Measurements from ENCODE around the gene KRTAP10-2.

The KRTAP10-2 gene

DNA sequence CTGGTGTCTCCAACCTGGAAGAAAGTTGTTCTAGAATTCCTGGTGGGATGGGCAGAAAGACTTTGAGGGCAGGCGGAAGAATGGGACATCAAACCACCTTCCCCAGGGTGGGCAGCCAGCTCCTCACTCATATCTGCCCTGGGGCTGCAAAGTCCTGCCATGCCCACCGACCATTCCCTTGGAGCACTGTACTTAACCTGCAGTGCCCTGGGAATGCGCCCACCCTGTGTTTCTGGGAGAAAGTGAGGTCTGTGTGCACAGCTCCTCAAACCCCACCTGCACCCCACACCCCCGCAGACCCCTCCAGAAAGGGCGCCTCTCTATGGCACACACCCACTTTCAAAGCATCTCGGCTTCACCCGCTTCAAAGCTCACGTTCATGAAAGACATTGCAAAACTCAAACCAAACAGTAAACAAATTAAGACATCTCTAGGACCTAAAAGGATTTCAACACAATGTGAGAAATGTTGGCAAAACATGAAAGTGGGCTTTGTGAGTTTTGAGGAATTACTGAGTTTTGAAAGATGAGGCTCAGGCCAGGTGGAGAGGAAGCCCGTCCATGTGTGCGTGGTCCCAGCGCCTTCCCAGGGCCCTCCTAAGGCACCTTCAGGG is 36.5 kb downstream of the KRTAP10-2 start:
- Histone ChIP-seq H3K36me3 (ENCODE audit: control insufficient read depth, insufficient read depth, low read length) (no peaks in the 10 kb centered on the region), H3K4me1 (ENCODE audit: control insufficient read depth, insufficient read depth, low read length, poor library complexity, severe bottlenecking) (peaks cover 2% of the 10 kb centered on the region), H3K9me3 (ENCODE audit: control insufficient read depth, low read length) (no peaks in the 10 kb centered on the region), H3K4me3 (ENCODE audit: extremely low read depth, insufficient read depth, low read length, poor library complexity, severe bottlenecking) (no peak overlapping the region), H3K27ac (ENCODE audit: low read depth, low read length, severe bottlenecking) (no peak overlapping the region)
- 92 to 100% methylated on average over 3 to 7 of the region's 11 CpGs for WGBS, 2 experiments (ENCODE audit: insufficient coverage in 2 of 2)

DNA sequence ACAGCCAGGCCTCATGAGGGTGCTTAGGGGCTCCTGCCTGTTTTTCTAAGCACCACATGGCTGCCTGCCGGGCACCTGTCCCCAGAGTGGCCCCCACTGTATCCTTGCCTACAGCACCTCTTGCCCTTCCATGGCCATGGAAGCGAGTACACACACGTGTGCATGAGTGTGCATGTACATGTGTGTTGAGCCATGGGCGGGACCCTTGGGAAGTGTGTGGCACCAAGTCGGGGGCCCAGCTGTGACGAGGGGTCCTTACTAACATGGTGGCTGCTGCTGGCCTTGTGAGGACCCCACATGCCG is 37.1 kb downstream of the KRTAP10-2 start:
- Histone ChIP-seq H3K36me3 (ENCODE audit: control insufficient read depth, insufficient read depth, low read length) (no peaks in the 10 kb centered on the region), H3K4me1 (ENCODE audit: control insufficient read depth, insufficient read depth, low read length, poor library complexity, severe bottlenecking) (peaks cover 2% of the 10 kb centered on the region), H3K4me3 (ENCODE audit: extremely low read depth, insufficient read depth, low read length, poor library complexity, severe bottlenecking) (no peak overlapping the region), H3K27ac (ENCODE audit: low read depth, low read length, severe bottlenecking) (no peak overlapping the region), H3K9me3 (ENCODE audit: control insufficient read depth, low read length) (no peaks in the 10 kb centered on the region)
- 95 to 96% methylated on average over 5 to 7 of the region's 7 CpGs for WGBS, 2 experiments (ENCODE audit: insufficient coverage in 2 of 2)

DNA sequence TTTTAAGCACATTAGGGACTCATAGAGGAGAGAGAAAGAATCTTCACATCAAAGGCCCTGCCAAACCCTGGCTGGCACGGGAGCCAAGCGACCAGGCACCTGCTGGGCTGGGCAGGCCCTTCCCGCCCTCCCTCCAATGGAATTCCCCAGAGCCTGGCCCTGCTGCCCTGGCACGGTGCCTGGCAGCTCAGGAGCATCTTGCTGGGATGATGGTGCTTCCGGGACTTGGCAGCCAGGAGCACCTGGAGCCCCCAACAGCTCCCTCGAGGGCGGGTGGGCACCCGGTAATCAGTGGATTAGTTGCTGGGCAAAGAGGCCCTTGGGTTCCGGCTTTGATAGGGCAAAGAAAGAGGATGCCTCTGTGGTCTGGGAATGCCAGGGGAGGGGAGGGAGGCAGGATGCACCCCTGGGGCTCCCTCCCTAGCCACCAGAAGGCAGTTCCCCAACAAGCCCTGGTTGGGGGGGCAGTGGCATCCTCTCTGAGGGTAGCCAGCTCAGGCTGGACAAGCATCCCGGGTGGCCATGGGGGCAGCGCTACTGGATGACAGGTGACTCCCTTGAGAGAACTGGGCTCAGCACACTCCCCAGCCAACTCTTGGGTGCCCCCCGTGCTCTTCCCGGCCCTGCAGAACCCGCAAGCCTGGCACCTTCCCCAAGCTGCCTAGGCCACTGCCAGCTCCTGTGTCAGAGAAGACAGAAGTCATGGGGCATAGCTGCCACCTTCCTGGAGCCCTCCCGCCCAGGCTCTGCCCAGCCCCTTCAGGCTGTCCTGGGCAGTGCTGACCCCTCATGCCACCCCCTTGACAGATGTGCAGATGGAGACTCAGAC is 37.7 kb downstream of the KRTAP10-2 start:
- 87 to 93% methylated on average over 9 to 13 of the region's 15 CpGs for WGBS, 2 experiments (ENCODE audit: insufficient coverage in 2 of 2)

DNA sequence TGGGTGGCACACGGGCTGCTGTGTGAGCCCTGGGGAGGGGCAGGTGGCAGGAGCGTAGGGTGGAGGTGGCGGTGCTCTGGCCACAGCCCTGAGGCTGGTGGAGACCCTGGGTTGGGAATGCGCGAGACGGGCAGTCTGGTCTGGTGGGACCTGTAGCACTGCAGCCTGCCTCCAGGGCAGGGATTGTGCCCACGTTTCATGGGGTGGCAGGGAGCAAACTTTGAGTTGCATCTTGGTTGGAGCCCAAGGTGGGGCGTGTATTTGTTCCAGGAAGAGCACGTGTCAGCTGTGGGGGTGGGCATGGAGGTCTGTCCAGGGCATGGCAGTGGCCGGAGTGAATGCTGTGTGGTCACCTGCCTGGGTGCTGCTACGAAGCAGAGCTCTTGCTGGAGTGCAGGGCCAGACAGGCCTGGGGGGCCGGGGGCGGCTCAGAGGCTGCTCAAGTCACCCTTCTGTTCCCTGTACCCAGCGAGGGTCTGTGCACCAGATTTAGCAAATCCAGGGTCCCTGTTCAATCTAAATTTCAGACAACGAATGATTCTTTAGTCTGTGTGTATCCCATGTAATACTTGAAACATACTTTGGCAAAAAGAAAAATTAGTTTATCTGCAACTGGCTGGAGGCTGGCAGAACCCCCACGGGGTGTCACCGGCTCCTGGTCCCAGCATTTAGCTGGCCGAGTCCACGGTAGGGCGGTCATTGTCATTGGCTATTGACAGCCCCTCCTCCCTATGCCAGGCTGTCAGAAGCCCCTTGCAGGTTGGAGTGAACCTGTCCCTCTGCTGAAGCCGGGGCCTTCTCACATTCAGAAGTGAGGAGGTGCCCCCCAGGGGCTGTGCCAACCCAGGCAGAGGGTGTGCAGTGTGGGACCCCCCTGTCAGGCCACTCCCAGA is 38.6 kb downstream of the KRTAP10-2 start:
- 86 to 91% methylated on average over 16 to 20 of the region's 21 CpGs for WGBS, 2 experiments (ENCODE audit: insufficient coverage in 2 of 2)
- Histone ChIP-seq H3K9me3 (ENCODE audit: control insufficient read depth, low read length) (no peaks in the 10 kb centered on the region), H3K4me1 (ENCODE audit: control insufficient read depth, insufficient read depth, low read length, poor library complexity, severe bottlenecking) (peaks cover 2% of the 10 kb centered on the region), H3K4me3 (ENCODE audit: extremely low read depth, insufficient read depth, low read length, poor library complexity, severe bottlenecking) (no peak overlapping the region), H3K36me3 (ENCODE audit: control insufficient read depth, insufficient read depth, low read length) (no peaks in the 10 kb centered on the region), H3K27ac (ENCODE audit: low read depth, low read length, severe bottlenecking) (no peak overlapping the region)

More for the DNA sequence above, 37.7 kb downstream of the KRTAP10-2 start:
- no peaks in the 10 kb centered on the region for H3K36me3 ChIP-seq (ENCODE audit: control insufficient read depth, insufficient read depth, low read length)
- peaks cover 2% of the 10 kb centered on the region for H3K4me1 ChIP-seq (ENCODE audit: control insufficient read depth, insufficient read depth, low read length, poor library complexity, severe bottlenecking)
- no peak overlapping the region for H3K27ac ChIP-seq (ENCODE audit: low read depth, low read length, severe bottlenecking)
- no peak overlapping the region for H3K4me3 ChIP-seq (ENCODE audit: extremely low read depth, insufficient read depth, low read length, poor library complexity, severe bottlenecking)
- H3K9me3 ChIP-seq (ENCODE audit: control insufficient read depth, low read length): no peaks in the 10 kb centered on the region

DNA sequence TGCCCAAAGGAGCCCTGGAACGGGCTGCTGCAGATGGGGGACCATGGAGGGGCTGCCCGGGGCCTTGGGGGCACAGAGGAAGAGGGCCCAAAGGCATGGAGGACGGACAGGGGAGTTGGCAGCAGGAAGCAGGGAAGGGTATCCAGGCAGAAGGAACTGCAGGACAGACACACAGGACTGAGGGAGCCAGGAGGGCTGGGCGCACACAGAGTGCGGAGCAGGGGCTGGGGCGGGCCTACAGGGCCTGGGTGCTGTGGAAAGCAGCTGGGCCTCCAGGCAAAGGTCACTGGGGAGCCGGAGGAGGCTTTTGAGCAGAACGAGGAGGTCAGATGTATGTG is 39.4 kb downstream of the KRTAP10-2 start:
- peaks cover 2% of the 10 kb centered on the region for H3K4me1 ChIP-seq (ENCODE audit: control insufficient read depth, insufficient read depth, low read length, poor library complexity, severe bottlenecking)
- 88 to 93% methylated on average over 8 of the region's 8 CpGs for WGBS, 2 experiments (ENCODE audit: insufficient coverage in 2 of 2)
- H3K4me3 ChIP-seq (ENCODE audit: extremely low read depth, insufficient read depth, low read length, poor library complexity, severe bottlenecking): no peak overlapping the region
- H3K27ac ChIP-seq (ENCODE audit: low read depth, low read length, severe bottlenecking): no peak overlapping the region
- no peaks in the 10 kb centered on the region for H3K9me3 ChIP-seq (ENCODE audit: control insufficient read depth, low read length)
- H3K36me3 ChIP-seq (ENCODE audit: control insufficient read depth, insufficient read depth, low read length): no peaks in the 10 kb centered on the region

DNA sequence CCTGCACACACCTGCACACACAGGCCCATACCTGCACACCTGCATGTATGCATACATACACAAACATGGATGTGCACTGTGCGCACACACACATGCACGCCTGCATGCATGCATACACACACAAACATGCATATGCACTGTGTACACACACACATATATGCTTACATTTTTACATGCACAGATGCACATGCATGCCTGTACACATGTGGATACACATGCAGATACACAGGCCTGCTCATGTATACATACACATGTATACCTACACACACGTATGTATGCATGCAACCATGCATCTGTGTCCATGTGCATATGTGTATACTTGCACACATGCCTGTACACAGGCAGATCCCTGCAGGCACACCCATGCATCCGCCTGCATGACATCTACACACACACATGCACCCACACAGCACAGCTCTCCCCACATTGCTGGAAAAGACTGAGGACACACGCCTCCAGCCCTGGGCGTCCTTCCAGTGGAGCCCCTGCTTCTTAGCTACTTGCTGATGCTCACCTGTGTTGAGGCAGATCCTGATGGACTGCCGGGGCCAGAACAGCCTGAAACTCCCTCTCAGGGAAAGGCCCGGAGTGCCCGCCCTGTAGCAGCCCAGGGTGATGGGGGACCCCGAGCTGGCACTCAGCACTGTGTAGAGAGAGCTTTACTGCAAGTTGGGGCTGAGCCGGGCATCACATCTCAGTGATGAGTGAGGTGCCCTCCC is 39.9 kb downstream of the KRTAP10-2 start:
- H3K9me3 ChIP-seq (ENCODE audit: control insufficient read depth, low read length): no peaks in the 10 kb centered on the region
- peaks cover 2% of the 10 kb centered on the region for H3K4me1 ChIP-seq (ENCODE audit: control insufficient read depth, insufficient read depth, low read length, poor library complexity, severe bottlenecking)
- no peaks in the 10 kb centered on the region for H3K36me3 ChIP-seq (ENCODE audit: control insufficient read depth, insufficient read depth, low read length)
- 89 to 92% methylated on average over 7 to 11 of the region's 11 CpGs for WGBS, 2 experiments (ENCODE audit: insufficient coverage in 2 of 2)
- H3K27ac ChIP-seq (ENCODE audit: low read depth, low read length, severe bottlenecking): no peak overlapping the region
- H3K4me3 ChIP-seq (ENCODE audit: extremely low read depth, insufficient read depth, low read length, poor library complexity, severe bottlenecking): no peak overlapping the region

DNA sequence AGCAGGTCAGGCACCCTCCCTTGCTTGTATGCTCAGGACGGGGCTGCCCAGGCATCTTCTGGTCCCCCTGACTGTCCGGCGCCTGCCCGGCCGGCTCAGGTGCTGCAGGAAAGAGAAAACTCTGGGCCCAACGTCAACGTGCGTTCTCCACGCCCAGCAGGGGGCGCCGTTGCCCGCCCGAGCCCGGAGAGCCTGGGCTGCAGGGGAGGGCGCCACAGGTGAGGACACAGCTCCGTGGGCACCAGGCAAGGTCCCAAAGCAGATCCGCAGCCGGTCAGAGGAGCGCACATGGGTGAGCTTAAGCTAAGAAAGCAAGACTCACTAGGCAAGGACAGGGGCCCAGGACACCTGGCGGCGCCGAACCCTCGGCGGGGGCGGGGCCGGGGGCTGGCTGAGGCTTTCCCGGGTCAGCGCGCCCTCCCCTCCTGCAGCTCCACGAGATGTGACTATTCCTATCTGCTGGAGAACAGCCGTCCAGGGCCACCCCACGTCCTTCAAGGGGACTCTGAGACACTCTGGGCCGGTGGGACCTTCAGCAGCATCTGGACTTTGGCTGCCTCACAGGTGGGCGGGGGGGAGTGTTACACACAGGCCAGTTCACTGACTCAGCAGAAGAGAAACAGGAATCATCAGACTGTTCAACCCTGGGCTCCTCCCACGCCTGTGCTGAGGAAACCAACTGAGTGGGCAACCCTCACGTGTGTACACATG is 40.6 kb downstream of the KRTAP10-2 start:
- 17% methylated on average over 34 to 36 of the region's 36 CpGs for WGBS, 2 experiments (ENCODE audit: insufficient coverage in 2 of 2)
- H3K9me3 ChIP-seq (ENCODE audit: control insufficient read depth, low read length): no peaks in the 10 kb centered on the region
- H3K4me1 ChIP-seq (ENCODE audit: control insufficient read depth, insufficient read depth, low read length, poor library complexity, severe bottlenecking): peaks cover 2% of the 10 kb centered on the region
- H3K4me3 ChIP-seq (ENCODE audit: extremely low read depth, insufficient read depth, low read length, poor library complexity, severe bottlenecking): peak overlapping the region; percentile 11
- no peak overlapping the region for H3K27ac ChIP-seq (ENCODE audit: low read depth, low read length, severe bottlenecking)
- no peaks in the 10 kb centered on the region for H3K36me3 ChIP-seq (ENCODE audit: control insufficient read depth, insufficient read depth, low read length)

DNA sequence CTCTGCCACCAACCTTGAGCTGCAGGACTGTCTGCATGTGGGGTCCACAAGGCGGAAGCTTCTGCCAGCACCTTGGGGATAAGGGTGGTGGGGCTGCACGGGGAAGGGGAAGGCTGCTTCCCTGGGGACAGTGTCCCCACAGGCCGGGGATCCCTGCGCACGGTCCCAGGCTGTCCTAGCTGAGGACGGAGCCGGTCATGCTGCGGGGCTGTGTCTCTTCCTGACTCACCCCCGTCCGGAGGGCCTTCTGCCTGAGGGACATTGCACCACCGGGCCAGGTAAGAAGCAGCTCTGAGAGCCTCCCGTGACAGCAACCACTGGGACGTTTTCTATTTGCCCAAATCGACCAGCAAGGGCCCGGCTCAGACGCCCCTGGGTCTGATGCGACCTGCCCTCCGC is 41.2 kb downstream of the KRTAP10-2 start:
- no peaks in the 10 kb centered on the region for H3K9me3 ChIP-seq (ENCODE audit: control insufficient read depth, low read length)
- no peaks in the 10 kb centered on the region for H3K36me3 ChIP-seq (ENCODE audit: control insufficient read depth, insufficient read depth, low read length)
- H3K27ac ChIP-seq (ENCODE audit: low read depth, low read length, severe bottlenecking): no peak overlapping the region
- WGBS, 2 experiments (ENCODE audit: insufficient coverage in 2 of 2): 58 to 66% methylated on average over 15 to 18 of the region's 18 CpGs
- no peak overlapping the region for H3K4me3 ChIP-seq (ENCODE audit: extremely low read depth, insufficient read depth, low read length, poor library complexity, severe bottlenecking)
- H3K4me1 ChIP-seq (ENCODE audit: control insufficient read depth, insufficient read depth, low read length, poor library complexity, severe bottlenecking): peaks cover 2% of the 10 kb centered on the region

DNA sequence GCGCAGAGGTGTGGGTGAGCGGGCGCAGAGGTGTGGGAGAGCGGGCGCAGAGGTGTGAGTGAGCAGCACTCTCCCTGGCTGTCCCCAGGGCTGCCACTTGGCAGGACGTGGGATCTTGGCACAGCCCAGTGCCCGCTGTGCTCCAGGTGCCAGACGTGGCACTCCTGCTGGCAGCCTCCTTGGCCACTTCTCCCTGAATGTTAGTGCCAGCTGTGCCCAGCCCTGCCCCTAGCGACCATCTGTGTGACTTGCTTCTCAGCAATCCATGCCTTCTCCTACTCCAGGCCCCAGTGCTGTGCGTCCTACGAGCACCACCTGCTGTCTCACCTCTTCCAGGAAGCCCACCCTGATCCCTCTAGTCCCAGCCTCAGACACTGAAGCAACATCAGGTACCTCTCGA is 41.8 kb downstream of the KRTAP10-2 start:
- WGBS, 2 experiments (ENCODE audit: insufficient coverage in 2 of 2): 87 to 94% methylated on average over 11 to 12 of the region's 12 CpGs
- H3K4me3 ChIP-seq (ENCODE audit: extremely low read depth, insufficient read depth, low read length, poor library complexity, severe bottlenecking): no peak overlapping the region
- no peaks in the 10 kb centered on the region for H3K9me3 ChIP-seq (ENCODE audit: control insufficient read depth, low read length)
- H3K4me1 ChIP-seq (ENCODE audit: control insufficient read depth, insufficient read depth, low read length, poor library complexity, severe bottlenecking): peaks cover 2% of the 10 kb centered on the region
- H3K36me3 ChIP-seq (ENCODE audit: control insufficient read depth, insufficient read depth, low read length): no peaks in the 10 kb centered on the region
- H3K27ac ChIP-seq (ENCODE audit: low read depth, low read length, severe bottlenecking): no peak overlapping the region
